ENCODE results near the gene SULT1C2.
"Not testable (repeated sequence)": the region's sequence is repeated elsewhere in the genome, so short reads cannot be mapped to it uniquely, and the experiment has no call there.

SULT1C2 gene

GRCh38 chr2:108354136-108354535, 65.4 kb downstream of the SULT1C2 start:
- TF ChIP-seq CTCF (IDR thresholded peaks at IDR 0.05; ENCODE audit: low read depth, low read length) (no peak), POLR2A (IDR thresholded peaks at IDR 0.05; ENCODE audit: extremely low read depth, insufficient read length) (no peak), MYC (IDR thresholded peaks at IDR 0.05; ENCODE audit: low read depth, low read length) (no peak)
- TF ChIP-seq, protein P1, sequence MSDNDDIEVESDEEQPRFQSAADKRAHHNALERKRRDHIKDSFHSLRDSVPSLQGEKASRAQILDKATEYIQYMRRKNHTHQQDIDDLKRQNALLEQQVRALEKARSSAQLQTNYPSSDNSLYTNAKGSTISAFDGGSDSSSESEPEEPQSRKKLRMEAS (IDR thresholded peaks at IDR 0.05; ENCODE audit: low read depth, low read length), result no peak
- peak; percentile 19 for DNase-seq (ENCODE audit: low read depth)
- H3K4me3 ChIP-seq (ENCODE audit: low read depth, low read length), result no peak overlapping the region

DNA sequence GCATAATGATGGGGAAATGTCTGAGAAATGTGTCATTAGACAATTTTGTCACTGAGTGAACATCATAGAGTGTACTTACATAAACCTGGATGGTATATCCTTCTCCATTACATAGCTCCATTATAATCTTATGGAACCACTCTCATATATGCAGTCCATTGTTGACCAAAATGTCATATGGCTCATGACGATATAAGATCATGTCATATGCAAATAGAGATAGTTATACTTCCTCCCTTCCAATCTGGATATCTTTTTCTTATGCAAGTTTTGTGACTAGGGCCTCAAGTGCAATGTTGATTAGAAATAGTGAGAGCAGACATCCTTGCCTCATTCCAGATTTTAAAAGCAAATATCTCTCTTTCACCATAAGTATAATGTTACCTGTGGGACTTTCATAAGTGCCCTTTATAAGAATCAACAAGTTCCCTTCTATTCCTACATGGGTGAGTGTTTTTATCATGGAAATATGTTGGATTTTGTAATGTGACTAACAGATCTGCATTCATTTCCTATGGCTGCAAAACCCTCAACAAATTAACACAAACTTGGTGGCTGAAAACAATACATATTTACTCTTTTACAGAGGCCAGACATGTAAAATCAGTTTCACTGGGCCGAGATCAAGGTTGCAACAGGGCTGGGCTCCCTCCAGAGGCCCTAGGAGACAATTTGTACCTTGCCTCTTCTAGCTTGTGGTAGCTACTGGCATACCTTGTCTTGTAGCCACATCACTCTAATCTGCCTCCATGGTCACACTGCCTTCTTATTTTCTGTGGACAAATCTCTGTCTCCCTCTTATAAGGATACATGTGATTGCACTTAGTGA, 67.4 kb downstream of the SULT1C2 start:
- no peak overlapping the region for H3K4me3 ChIP-seq (ENCODE audit: low read depth, low read length)
- TF ChIP-seq POLR2A (IDR thresholded peaks at IDR 0.05; ENCODE audit: extremely low read depth, insufficient read length) (no peak), MYC (IDR thresholded peaks at IDR 0.05; ENCODE audit: low read depth, low read length) (no peak), CTCF (IDR thresholded peaks at IDR 0.05; ENCODE audit: low read depth, low read length) (no peak)
- TF ChIP-seq, protein P1 (IDR thresholded peaks at IDR 0.05; ENCODE audit: low read depth, low read length), result no peak
- peak; percentile 8 for DNase-seq (ENCODE audit: low read depth)

DNA sequence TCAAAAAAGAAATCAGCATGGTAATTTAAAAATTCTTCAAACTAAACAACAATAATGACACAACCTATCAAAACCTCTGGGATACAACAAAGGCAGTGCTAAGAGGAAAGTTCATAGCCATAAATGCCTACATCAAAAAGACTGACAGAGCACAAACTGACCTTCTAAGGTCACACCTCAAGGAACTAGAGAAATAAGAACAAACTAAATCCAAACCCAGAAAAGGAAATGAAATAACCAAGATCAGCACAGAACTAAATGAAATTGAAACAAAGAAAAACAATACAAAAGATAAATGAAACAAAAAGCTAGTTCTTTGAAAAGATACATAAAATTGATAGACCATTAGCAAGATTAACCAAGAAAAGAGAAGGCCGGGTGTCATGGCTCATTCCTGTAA, 70.6 kb downstream of the SULT1C2 start:
- DNase-seq (ENCODE audit: low read depth); H3K4me3 ChIP-seq (ENCODE audit: low read depth, low read length): not testable (repeated sequence)

All from NB4 (cell line).